ENCODE results near the gene RGCC. TPM values are rescaled to one million over a fixed set of nuclear protein-coding genes. Genes with fewer than 3 reads are reported as not detected.

Gene RGCC
- total and polyA plus RNA-seq, 2 donors (not counting 3 experiments of a cell fraction or from before 2014, with no cell fraction given): 112 to 138 TPM

DNA sequence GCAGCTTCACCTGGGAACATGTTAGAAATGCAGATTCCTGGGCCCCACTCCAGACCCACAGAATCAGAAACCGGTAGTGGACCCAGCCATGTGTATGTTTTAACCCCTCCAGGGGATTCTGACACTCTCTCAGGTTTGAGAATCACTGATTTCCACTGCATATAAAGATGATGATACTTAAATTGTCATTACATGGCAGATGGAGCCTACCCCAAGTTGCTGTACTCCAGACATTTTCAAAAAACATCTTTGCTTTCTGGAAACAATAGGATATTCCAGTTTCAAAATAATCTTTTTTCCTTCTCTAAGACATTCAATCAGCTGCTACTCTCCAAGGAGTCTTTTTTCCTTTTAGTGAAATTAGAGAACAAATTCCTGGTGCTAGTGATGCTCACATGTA is 48.6 kb upstream of the RGCC start:
- no peaks in the 10 kb centered on the region for H3K4me1 ChIP-seq (ENCODE audit: control insufficient read depth, extremely low read depth, insufficient read depth, low read length)
- no peaks in the 10 kb centered on the region for H4K20me1 ChIP-seq (replicated peaks; ENCODE audit: control insufficient read depth, extremely low read depth, insufficient read depth, low read length)
- ChIA-PET POLR2A (no interaction called here), CTCF (interaction anchor here (1.0 to 2.0 kb wide), 2 partner anchors 236 to 244 kb away, joined by 5 read pairs; no protein-coding TSS in a partner anchor)
- intact Hi-C loops (cut with micrococcal nuclease) (no loop called here), dilution Hi-C loops (cut with MboI; ENCODE audit: extremely low pct_ligation_motif_present, low sequenced_read_pairs) (no loop called here)
- H3K4me3 ChIP-seq (replicated peaks in 1 of 3; ENCODE audit: insufficient read depth in 1 of 3, low read depth in 1 of 3, low read length in 3 of 3): no peak overlapping the region
- FAIRE-seq (no peak), DNase-seq (ENCODE audit: low read depth, low spot score) (no peak)
- no peak overlapping the region for H3K27ac ChIP-seq (ENCODE audit: insufficient read depth, low read depth, low read length)
- no peak overlapping the region for H3K9ac ChIP-seq (replicated peaks; ENCODE audit: extremely low read depth, insufficient read depth, low read length)
- no peaks in the 10 kb centered on the region for H3K79me2 ChIP-seq (ENCODE audit: control insufficient read depth, insufficient read depth, low read length)
- H3K36me3 ChIP-seq (ENCODE audit: control insufficient read depth in 2 of 2, extremely low read depth in 1 of 2, insufficient read depth in 2 of 2, low read length in 2 of 2): no peaks in the 10 kb centered on the region
- H3K4me2 ChIP-seq (ENCODE audit: insufficient read depth, low read length): no peak overlapping the region
- TF ChIP-seq JUN (IDR thresholded peaks at IDR 0.05; ENCODE audit: borderline replicate concordance, insufficient read depth, insufficient read length, low read depth) (no peak), POLR2A (IDR thresholded peaks at IDR 0.05; ENCODE audit: low read depth, low read length) (no peak), GATA2 (IDR thresholded peaks at IDR 0.05; ENCODE audit: insufficient read depth, insufficient read length, low read depth, low read length) (no peak), FOS (IDR thresholded peaks at IDR 0.05; ENCODE audit: borderline replicate concordance, insufficient read depth, low read length) (no peak), MYC (IDR thresholded peaks at IDR 0.05; ENCODE audit: low read depth, low read length) (no peak), POLR2AphosphoS5 (IDR thresholded peaks at IDR 0.05; ENCODE audit: insufficient read depth, low read depth, low read length) (no peak), EZH2 (IDR thresholded peaks at IDR 0.05; ENCODE audit: borderline replicate concordance, low read depth, low read length, severe bottlenecking) (no peak)
- TF ChIP-seq, protein P1, sequence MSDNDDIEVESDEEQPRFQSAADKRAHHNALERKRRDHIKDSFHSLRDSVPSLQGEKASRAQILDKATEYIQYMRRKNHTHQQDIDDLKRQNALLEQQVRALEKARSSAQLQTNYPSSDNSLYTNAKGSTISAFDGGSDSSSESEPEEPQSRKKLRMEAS (IDR thresholded peaks at IDR 0.05; ENCODE audit: insufficient read depth, insufficient read length): no peak
- TF ChIP-seq, protein P2, sequence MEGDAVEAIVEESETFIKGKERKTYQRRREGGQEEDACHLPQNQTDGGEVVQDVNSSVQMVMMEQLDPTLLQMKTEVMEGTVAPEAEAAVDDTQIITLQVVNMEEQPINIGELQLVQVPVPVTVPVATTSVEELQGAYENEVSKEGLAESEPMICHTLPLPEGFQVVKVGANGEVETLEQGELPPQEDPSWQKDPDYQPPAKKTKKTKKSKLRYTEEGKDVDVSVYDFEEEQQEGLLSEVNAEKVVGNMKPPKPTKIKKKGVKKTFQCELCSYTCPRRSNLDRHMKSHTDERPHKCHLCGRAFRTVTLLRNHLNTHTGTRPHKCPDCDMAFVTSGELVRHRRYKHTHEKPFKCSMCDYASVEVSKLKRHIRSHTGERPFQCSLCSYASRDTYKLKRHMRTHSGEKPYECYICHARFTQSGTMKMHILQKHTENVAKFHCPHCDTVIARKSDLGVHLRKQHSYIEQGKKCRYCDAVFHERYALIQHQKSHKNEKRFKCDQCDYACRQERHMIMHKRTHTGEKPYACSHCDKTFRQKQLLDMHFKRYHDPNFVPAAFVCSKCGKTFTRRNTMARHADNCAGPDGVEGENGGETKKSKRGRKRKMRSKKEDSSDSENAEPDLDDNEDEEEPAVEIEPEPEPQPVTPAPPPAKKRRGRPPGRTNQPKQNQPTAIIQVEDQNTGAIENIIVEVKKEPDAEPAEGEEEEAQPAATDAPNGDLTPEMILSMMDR (IDR thresholded peaks at IDR 0.05; ENCODE audit: extremely low read depth in 1 of 2, insufficient read depth in 1 of 2, low read depth in 1 of 2, low read length in 2 of 2): no peak
- H2AFZ ChIP-seq (ENCODE audit: low read depth, low read length): no peak overlapping the region
- no peaks in the 10 kb centered on the region for H3K9me3 ChIP-seq (replicated peaks; ENCODE audit: control insufficient read depth, insufficient read depth, low read length)
- BruUV-seq (replicated peaks): no TSS peak
- H3K27me3 ChIP-seq (ENCODE audit: control insufficient read depth in 2 of 2, insufficient read depth in 2 of 2, low read length in 2 of 2): peaks cover 0 to 4% of the 10 kb centered on the region in 2 experiments
- H3K9me1 ChIP-seq (replicated peaks; ENCODE audit: control insufficient read depth, extremely low read depth, insufficient read depth, low read length): no peaks in the 10 kb centered on the region
